Activated CD4-positive, alpha-beta T cell treated with anti-CD3 and anti-CD28 coated beads, Interleukin-2, amount 50 U/mL, for 48 hours (primary cell): ENCODE results near the gene FKBP14.
A peak's percentile ranks its signal among the peaks of the same experiment; 100 is the strongest.

Experiments
- DNase-seq, 2 experiments: peaks; one replicate each; pipeline ENCODE4 v3.0.0-alpha.2; 2020

FKBP14 gene

GRCh38 chr7:30032310-30033125, 6.0 kb upstream of the FKBP14 start:
- DNase-seq, result no peak

- DNase-seq, result peak in 1 of 2 experiments; percentile 11
These were observed 3.2 kb upstream of the FKBP14 start for GRCh38 chr7:30029696-30030095.

- DNase-seq, result peak in 1 of 2 experiments; percentile 31
These were observed 2.5 kb upstream of the FKBP14 start for GRCh38 chr7:30028749-30029635.

- peak; percentile 91 for DNase-seq
These were observed 1.8 kb upstream of the FKBP14 start, which contains the start of gene PLEKHA8 for GRCh38 chr7:30028216-30028748. Gene PLEKHA8, plus strand, starts transcription at chr7:30028412. Its CDS starts 351 bp downstream, at chr7:30028763.

- DNase-seq, result no peak
These were observed 1.3 kb upstream of the FKBP14 start for GRCh38 chr7:30027740-30028215.

- no peak for DNase-seq
These were observed 559 bp upstream of the FKBP14 start for GRCh38 chr7:30027065-30027456.

GRCh38 chr7:30023524-30023923, 3.0 kb downstream of the FKBP14 start:
- DNase-seq, result no peak

- DNase-seq, result no peak
These were observed 3.5 kb downstream of the FKBP14 start for GRCh38 chr7:30022991-30023390.

GRCh38 chr7:30020535-30020934, 6.0 kb downstream of the FKBP14 start:
- no peak for DNase-seq

- no peak for DNase-seq
These were observed 6.5 kb downstream of the FKBP14 start for GRCh38 chr7:30019960-30020359.

GRCh38 chr7:30019387-30019786, 7.1 kb downstream of the FKBP14 start:
- no peak for DNase-seq

GRCh38 chr7:30018451-30018850, 8.1 kb downstream of the FKBP14 start:
- no peak for DNase-seq

GRCh38 chr7:30012757-30013156, 13.7 kb downstream of the FKBP14 start:
- no peak for DNase-seq

GRCh38 chr7:30010021-30010420, 16.5 kb downstream of the FKBP14 start:
- no peak for DNase-seq

- no peak for DNase-seq
These were observed 21.0 kb downstream of the FKBP14 start for GRCh38 chr7:30005464-30005863.

- no peak for DNase-seq
These were observed 23.4 kb downstream of the FKBP14 start for GRCh38 chr7:30003098-30003497.

- DNase-seq, result no peak
These were observed 24.5 kb downstream of the FKBP14 start for GRCh38 chr7:30001998-30002397.

- DNase-seq, result no peak
These were observed 28.0 kb downstream of the FKBP14 start for GRCh38 chr7:29998489-29998888.

- no peak for DNase-seq
These were observed 30.2 kb downstream of the FKBP14 start for GRCh38 chr7:29996321-29996720.

GRCh38 chr7:29995652-29996051, 30.9 kb downstream of the FKBP14 start:
- no peak for DNase-seq

GRCh38 chr7:29993140-29993539, 33.4 kb downstream of the FKBP14 start:
- DNase-seq, result no peak

GRCh38 chr7:29991937-29992336, 34.6 kb downstream of the FKBP14 start:
- no peak for DNase-seq

- DNase-seq, result no peak
These were observed 35.6 kb downstream of the FKBP14 start for GRCh38 chr7:29990931-29991330.
